Ammon's horn (tissue), 1 donor: ENCODE results near the gene LPAR6.

ENCODE experiments used
- DNase-seq: peaks from one replicate; pipeline ENCODE4 v3.0.0-alpha.2; 2016; ENCODE audit warnings: low spot score

LPAR6 gene

GRCh38 chr13:48414501-48414900, 1.6 kb upstream of the LPAR6 start:
- DNase-seq: no peak

- DNase-seq: no peak
Measured at GRCh38 chr13:48411841-48412531, 927 bp downstream of the LPAR6 start.

DNA sequence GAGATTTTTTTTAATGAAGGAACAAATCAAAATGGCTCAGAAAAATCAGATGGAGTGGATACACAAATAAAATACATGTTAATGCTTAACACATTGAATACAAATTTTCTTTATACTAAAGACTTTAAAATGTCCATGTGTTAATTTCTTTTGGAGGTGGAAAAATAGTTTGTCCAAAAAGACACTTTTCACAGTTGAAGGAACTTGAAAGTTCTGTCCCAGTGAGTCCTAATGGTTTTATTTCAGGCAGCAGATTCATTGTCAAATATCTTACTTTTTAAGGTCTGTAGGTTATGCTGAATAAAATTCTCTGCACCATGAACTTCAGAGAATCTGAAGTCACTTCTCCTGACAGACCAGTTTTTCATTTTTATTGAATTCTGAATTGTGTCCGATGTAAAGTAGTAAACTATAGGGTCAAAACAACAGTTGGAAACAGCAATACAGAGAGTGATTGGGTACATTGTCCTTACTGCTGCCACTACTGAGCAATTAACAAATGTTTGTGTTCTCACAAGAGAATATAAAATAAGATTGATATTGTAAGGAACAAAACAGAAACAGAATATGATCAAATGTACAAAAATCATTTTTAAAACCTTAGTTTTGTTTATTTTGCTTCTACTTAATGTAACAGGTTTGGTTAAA, 1.6 kb downstream of the LPAR6 start:
- DNase-seq: no peak

GRCh38 chr13:48410199-48410598, 2.7 kb downstream of the LPAR6 start:
- no peak for DNase-seq

GRCh38 chr13:48405875-48406274, 7.0 kb downstream of the LPAR6 start:
- DNase-seq: no peak

- no peak for DNase-seq
Measured at GRCh38 chr13:48404952-48405351, 8.0 kb downstream of the LPAR6 start.

DNA sequence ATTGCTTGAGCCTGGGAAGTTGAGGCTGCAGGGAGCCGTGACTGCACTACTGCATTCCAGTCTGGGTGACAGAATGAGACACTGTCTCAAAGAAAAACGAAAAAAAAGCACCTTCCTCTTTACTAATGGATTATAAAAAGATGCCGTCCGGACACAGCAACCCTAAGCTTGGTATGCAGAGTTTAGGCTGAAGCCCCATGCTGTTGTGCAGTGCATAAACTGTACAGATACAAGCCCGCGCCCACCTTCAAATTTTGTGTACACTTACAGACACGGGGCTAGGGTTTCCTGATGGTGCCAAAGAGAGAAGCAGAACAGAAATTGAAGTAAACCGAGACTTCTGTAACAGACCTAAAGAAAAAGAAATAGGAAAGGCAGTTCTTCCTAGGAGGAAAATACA, 9.0 kb downstream of the LPAR6 start:
- DNase-seq: no peak

DNA sequence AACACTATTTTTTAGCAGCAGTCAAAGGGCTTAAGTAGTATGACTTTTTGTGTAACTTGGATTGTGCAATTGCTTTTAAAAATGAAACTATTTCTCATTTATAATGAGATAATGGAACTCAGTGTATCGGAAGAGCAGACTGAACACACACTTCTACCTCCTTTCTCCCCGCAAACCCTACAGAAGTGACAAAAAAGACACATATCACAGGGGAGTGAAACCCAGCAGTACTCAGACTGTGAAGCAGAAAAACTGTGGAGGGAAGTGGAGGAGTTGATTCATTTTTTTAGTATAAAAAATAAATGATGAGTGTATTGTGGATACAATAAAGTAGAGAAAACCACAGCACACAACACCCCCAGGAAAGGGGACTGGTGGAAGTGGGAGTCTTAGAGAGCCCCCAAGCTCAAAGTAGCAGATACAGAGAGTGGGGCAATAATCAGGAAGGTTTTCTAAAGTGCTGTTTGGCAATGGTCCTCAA, 9.7 kb downstream of the LPAR6 start:
- no peak for DNase-seq

DNA sequence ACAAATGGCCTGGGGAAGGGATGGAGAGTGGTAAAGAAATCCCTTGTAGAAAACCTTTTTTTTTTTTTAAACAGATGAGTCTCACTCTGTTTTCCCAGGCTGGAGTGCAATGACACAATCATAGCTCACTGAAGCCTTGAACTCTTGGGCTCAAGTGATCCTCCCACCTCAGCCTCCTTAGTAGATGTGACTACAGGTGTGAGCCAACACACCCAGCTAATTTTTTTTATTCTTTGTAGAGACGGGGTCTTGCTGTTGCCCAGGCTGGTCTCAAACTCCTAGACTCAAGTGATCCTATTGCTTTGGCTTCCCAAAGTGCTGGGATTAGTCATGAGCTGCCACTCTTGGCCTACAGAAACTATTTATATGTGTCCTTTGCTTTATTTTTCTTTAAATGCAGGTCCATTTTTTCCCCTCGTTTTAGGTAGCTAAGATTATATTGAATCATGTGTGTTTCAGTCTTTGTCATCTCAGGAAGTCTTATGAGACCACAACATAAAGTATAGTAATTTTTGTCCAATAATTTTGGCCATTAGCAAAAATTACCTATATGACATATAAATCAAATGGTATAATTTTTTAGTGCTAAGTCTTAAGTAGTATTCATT, 10.5 kb downstream of the LPAR6 start:
- DNase-seq: no peak

GRCh38 chr13:48401480-48401879, 11.4 kb downstream of the LPAR6 start:
- no peak for DNase-seq

DNA sequence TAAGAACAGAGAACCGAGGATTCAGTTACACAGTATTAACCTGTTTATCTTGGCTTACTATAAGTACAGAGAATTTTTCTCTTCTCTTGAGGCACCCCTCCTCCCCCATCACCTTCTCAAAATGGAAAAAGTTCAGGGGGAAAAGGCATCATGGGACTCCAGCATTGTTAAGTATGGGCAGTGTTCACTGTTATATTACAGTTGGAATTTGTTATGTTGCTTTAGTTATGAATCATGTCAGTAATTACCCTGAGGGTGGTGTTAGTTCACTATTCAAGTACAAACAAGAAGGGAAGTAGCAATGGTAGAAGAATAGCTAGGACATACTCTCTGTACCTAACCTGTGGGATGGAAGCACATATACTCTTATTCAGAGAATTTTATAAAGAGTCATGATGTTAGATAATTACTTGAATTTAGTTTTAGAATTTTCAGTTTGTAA, 12.0 kb downstream of the LPAR6 start:
- DNase-seq: no peak

- DNase-seq: no peak
Measured at GRCh38 chr13:48400090-48400694, 12.7 kb downstream of the LPAR6 start.

DNA sequence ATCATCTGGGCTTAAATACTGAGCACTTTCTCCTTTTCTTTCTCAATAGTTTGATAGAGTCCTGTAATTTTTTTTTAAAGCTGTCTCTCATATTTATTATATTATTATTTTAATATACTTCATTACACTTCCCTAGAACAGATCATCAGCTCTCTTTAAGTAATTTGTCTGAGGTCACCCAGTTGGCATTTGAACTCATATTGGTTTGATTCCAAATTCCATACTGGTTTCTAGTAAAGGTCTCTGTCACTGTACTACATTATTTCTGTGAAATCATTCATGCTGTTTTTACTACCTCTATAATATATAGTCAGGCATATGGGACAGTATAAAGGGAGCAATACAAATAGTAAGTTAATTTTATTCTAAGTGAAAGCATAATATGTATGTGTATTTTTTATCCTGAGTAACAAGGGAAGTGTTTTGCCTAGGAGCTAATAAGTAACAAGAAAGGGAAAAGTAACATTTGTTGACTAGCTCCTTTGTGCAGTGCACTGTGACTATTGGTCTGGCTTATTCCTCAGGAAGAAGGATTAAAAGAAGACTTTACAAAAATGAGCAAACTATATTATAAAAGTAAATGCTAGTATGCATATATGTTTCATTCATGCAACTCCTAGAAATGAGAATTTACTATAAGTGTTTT, 14.3 kb downstream of the LPAR6 start:
- no peak for DNase-seq

- no peak for DNase-seq
Measured at GRCh38 chr13:48397744-48398143, 15.2 kb downstream of the LPAR6 start.

GRCh38 chr13:48393698-48394085, 19.2 kb downstream of the LPAR6 start:
- DNase-seq: no peak

- no peak for DNase-seq
Measured at GRCh38 chr13:48393030-48393697, 19.7 kb downstream of the LPAR6 start.

- no peak for DNase-seq
Measured at GRCh38 chr13:48391257-48391656, 21.7 kb downstream of the LPAR6 start.

DNA sequence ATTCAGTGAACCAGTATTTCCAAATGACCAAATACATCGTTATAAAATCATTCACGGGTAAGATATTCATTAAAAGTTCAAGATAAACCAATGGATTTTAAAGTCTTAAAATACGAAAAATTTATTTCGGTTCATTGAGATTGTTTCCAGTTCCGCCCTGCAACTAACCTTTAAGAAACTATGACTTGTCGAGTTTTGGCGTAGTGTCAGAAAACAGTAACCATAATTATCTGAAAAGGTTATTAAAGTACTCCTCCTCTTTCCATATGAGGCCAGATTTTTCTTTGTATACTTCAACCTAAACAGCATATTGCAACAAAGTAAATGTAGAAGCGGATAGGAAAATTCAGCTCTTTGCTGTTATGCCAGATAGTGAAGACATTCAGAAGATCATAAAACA, 26.1 kb downstream of the LPAR6 start:
- DNase-seq: no peak

GRCh38 chr13:48383384-48383783, 29.5 kb downstream of the LPAR6 start:
- no peak for DNase-seq

DNA sequence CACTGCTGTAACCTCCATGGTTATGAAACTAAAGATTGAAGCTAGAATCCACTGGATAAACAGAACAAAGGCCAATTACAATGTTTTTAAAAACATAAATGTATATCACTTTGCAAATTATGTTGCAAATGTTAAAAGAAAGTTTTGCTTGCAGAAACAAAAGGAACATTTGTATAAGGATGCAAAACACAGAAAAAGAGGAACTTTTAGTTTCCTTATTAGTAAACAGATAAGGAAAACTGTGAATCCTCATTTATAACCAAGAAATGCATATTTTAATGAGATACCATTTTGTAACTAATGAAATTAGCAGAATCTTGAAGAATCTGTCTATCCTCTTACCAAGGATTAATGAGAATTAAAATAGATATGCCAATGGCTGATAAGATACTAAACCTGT, 32.3 kb downstream of the LPAR6 start:
- no peak for DNase-seq

- no peak for DNase-seq
Measured at GRCh38 chr13:48377857-48378256, 35.1 kb downstream of the LPAR6 start.

GRCh38 chr13:48370815-48371214, 42.1 kb downstream of the LPAR6 start:
- DNase-seq: no peak
